ENCODE data around the gene GREB1. TPM values are rescaled to one million over a fixed set of nuclear protein-coding genes. Genes with fewer than 3 reads are reported as not detected.
A peak's percentile ranks its signal among the peaks of the same experiment; 100 is the strongest.

GREB1 gene
- total and polyA plus RNA-seq, 9 donors, result 104 to 723 (median 232) TPM

DNA sequence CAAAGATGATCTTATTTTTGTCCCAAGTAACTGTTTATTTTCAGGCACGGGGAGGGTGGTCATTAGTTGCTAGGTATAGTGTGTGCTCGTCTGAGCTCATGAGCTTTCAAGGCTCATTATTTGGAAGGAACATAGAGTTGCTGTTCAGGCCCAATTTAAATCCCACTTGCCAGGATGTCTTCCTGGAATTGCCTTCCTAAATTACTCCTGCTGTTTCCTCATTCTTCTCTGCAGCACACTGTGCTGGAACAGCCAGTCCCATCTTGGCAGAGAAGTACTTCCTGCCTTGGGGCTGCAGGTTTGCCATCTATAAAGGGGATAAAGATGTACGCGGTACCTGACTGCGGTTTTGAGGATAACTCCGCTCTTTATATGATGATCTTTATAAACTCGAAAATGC, 37.3 kb downstream of the GREB1 start:
- intact Hi-C loops (cut with DNase I), result no loop called here
- TF ChIP-seq, protein P1, sequence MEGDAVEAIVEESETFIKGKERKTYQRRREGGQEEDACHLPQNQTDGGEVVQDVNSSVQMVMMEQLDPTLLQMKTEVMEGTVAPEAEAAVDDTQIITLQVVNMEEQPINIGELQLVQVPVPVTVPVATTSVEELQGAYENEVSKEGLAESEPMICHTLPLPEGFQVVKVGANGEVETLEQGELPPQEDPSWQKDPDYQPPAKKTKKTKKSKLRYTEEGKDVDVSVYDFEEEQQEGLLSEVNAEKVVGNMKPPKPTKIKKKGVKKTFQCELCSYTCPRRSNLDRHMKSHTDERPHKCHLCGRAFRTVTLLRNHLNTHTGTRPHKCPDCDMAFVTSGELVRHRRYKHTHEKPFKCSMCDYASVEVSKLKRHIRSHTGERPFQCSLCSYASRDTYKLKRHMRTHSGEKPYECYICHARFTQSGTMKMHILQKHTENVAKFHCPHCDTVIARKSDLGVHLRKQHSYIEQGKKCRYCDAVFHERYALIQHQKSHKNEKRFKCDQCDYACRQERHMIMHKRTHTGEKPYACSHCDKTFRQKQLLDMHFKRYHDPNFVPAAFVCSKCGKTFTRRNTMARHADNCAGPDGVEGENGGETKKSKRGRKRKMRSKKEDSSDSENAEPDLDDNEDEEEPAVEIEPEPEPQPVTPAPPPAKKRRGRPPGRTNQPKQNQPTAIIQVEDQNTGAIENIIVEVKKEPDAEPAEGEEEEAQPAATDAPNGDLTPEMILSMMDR (IDR thresholded peaks at IDR 0.05), result no peak
- no peak for TF ChIP-seq EP300 (IDR thresholded peaks at IDR 0.05)
- no peak for TF ChIP-seq POLR2A (IDR thresholded peaks at IDR 0.05)
- no peaks in the 10 kb centered on the region for H3K27me3 ChIP-seq
- H3K4me1 ChIP-seq (ENCODE audit: insufficient read depth), result peaks cover 20% of the 10 kb centered on the region
- H3K36me3 ChIP-seq, result no peaks in the 10 kb centered on the region
- peak overlapping the region in 1 of 2 donors; percentile 42 for H3K27ac ChIP-seq
- no peak overlapping the region for H3K4me3 ChIP-seq
- WGBS, 3 donors, result 53 to 55% (median 54%) methylated on average over 7 of the region's 7 CpGs
- H3K9me3 ChIP-seq, result no peaks in the 10 kb centered on the region
- DNase-seq, result peak in 4 of 5 donors; percentile 36 to 62 (median 44)

DNA sequence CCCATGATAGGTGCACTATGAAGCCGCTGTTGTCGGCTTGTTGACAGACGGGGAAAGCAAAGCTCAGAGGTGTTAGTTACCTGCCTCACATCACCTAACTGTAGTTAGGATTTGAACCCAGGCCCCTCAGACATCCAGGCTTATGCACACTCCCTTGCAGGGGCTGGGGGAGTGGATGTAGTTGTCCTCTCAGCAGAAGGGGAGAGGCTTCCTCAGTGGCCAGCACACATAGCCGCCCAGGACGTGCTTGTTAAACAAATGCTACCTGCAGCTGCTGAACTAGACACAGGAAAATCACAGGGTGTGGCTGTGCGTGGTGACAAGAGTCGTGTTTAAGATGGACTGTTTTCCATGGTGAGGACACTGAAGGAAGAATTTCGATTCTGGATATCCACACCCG, 39.2 kb downstream of the GREB1 start:
- H3K36me3 ChIP-seq, result no peaks in the 10 kb centered on the region
- DNase-seq, result peak in 3 of 5 donors; percentile 23 to 40 (median 32)
- 43 to 65% (median 48%) methylated on average over 9 of the region's 9 CpGs for WGBS, 3 donors
- peaks cover 18% of the 10 kb centered on the region for H3K4me1 ChIP-seq (ENCODE audit: insufficient read depth)
- H3K27me3 ChIP-seq, result no peaks in the 10 kb centered on the region
- H3K4me3 ChIP-seq, result no peak overlapping the region
- TF ChIP-seq POLR2A (IDR thresholded peaks at IDR 0.05) (no peak), EP300 (IDR thresholded peaks at IDR 0.05) (no peak)
- TF ChIP-seq, protein P1 (IDR thresholded peaks at IDR 0.05), result no peak
- H3K27ac ChIP-seq, result peak overlapping the region in 1 of 2 donors; percentile 71
- intact Hi-C loops (cut with DNase I), result no loop called here
- H3K9me3 ChIP-seq, result no peaks in the 10 kb centered on the region

DNA sequence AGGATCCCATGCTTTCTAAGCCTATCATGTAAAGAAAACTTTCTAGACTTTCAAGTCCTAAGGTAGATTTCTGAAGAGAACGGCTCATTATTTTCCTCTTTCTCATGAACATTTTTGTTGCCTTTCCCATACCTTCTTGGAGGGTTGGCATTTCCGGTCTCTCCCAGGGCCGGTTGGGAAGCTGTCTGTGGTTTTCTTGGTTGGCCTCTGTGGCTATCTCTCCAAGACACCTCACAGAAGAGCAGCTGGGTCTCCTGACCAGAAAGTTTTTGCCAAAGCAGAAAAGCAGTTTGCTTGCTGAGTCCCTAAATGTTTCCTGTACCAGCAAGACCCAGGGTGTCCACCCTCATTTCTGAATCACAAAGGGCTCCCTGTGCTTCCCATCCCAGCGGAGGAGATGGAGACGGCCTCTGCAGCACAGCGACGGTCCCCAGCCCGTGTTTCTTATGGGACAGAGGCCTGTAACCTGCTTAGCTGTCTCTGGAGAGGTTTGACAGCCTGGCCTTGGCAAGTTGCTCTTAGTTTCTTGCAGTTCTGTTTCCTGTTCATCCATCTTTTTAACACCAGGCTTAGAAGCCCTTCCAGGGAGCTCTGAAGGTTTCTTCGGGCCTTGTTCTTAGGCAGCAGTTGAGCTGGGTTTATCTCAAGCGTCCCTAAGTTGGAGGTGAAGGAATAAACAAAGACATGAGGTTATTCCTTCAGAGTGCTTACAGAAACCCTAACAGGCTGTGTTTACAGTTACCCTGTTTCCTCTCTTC, 39.8 kb downstream of the GREB1 start:
- Histone ChIP-seq H3K4me3 (no peak overlapping the region), H3K36me3 (no peaks in the 10 kb centered on the region), H3K9me3 (no peaks in the 10 kb centered on the region), H3K27me3 (no peaks in the 10 kb centered on the region), H3K27ac (peak overlapping the region in 1 of 2 donors; percentile 71), H3K4me1 (ENCODE audit: insufficient read depth) (peaks cover 17% of the 10 kb centered on the region)
- 29 to 53% (median 30%) methylated on average over 10 of the region's 10 CpGs for WGBS, 3 donors
- intact Hi-C loops (cut with DNase I), result no loop called here
- TF ChIP-seq, protein P1 (IDR thresholded peaks at IDR 0.05), result no peak
- no peak for TF ChIP-seq EP300 (IDR thresholded peaks at IDR 0.05)
- no peak for TF ChIP-seq POLR2A (IDR thresholded peaks at IDR 0.05)
- peak in 4 of 5 donors; percentile 28 to 44 (median 38) for DNase-seq

DNA sequence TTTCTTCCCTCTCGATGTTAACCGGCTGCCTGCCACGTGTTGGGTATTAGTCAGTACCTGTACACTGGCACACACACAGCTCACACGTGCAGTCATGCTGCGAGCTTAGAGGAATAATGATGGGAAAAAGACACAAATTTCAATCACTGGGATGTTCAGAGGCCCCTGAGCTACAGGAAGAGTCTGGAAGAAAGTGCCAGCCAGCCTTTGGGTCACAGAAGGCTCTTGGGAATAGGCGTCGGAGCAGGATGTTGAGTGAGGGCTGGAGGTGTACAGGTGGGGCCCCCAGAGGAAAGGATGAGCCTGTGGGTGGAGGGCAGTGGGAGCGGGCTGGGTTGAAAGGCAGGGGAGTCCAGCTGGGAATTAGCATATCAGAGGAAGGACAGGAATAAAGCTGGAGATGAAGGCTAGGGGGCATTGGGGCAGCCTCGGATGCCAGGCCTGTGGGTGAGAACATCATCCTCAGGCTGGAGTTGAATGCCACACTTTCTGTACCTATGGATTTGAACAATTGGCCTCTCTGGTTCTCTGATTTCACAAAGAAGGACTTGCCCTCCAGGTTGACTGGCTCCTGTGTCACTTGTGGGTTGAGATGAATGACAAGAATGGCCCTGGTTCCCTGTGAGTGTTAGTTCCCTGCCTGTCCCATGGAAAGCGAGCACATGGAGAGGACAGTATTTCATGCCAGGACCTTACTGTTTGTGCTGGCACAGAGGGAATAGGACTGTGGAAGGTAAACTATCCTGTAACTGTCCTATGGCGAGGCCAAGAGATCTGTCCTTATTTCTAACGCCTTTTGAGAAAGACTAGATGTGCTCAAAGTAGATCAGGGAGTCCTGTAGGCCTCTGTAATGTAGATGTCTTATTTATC, 40.6 kb downstream of the GREB1 start:
- no peaks in the 10 kb centered on the region for H3K9me3 ChIP-seq
- intact Hi-C loops (cut with DNase I), result loop anchor here in 1 of 4 donors (5.0 kb wide), 1 partner anchor 32 kb away; no protein-coding TSS in a partner anchor
- peak overlapping the region; percentile 15 to 71 for H3K27ac ChIP-seq
- WGBS, 3 donors, result 51 to 55% (median 52%) methylated on average over 12 of the region's 12 CpGs
- TF ChIP-seq POLR2A (IDR thresholded peaks at IDR 0.05), result no peak
- TF ChIP-seq, protein P1 (IDR thresholded peaks at IDR 0.05), result no peak
- TF ChIP-seq EP300 (IDR thresholded peaks at IDR 0.05), result no peak
- no peak overlapping the region for H3K4me3 ChIP-seq
- H3K27me3 ChIP-seq, result no peaks in the 10 kb centered on the region
- no peaks in the 10 kb centered on the region for H3K36me3 ChIP-seq
- DNase-seq, result peak in 3 of 5 donors; percentile 38 to 52 (median 41)
- peaks cover 20% of the 10 kb centered on the region for H3K4me1 ChIP-seq (ENCODE audit: insufficient read depth)

Measured in ovary (tissue), 9 donors.